GM23338 (cell line): Measurements from ENCODE around the gene CEACAM8. TPM values are rescaled to one million over a fixed set of nuclear protein-coding genes. Genes with fewer than 3 reads are reported as not detected.
A peak's percentile ranks its signal among the peaks of the same experiment; 100 is the strongest.

Source experiments
- ATAC-seq: fragments of 200-7000 bp; cut with Tn5 transposase; 3 replicates; pipeline ENCODE4 v1.9.1; 2020
- DNase-seq: peaks from one replicate; pipeline ENCODE4 v3.0.0-alpha.2; 2015; ENCODE audit warnings: low spot score
- H2AFZ ChIP-seq: fragments of 200-600 bp; sonication (generic); 2 replicates; pipeline ENCODE4 v1.8.0; 2016; ENCODE audit warnings: antibody characterized with exemption, mild to moderate bottlenecking, moderate library complexity
- H3F3A ChIP-seq: fragments of 200-600 bp; sonication (generic); replicated peaks from 2 replicates; pipeline ENCODE4 v1.8.0; 2017; ENCODE audit warnings: antibody characterized with exemption, mixed run types, low read depth
- H3K27ac ChIP-seq: fragments of 200-600 bp; sonication (generic); 2 replicates; pipeline ENCODE4 v1.6.1; 2016; ENCODE audit warnings: low read depth
- H3K27me3 ChIP-seq: fragments of 200-600 bp; sonication (generic); 2 replicates; pipeline ENCODE4 v1.8.0; 2016; ENCODE audit warnings: mild to moderate bottlenecking, mixed run types, moderate library complexity; ENCODE audit not compliant: insufficient read depth
- H3K36me3 ChIP-seq: fragments of 200-600 bp; sonication (generic); 2 replicates; pipeline ENCODE4 v1.8.0; 2016; ENCODE audit warnings: mild to moderate bottlenecking; ENCODE audit not compliant: insufficient read depth
- H3K4me1 ChIP-seq: fragments of 200-600 bp; sonication (generic); 2 replicates; pipeline ENCODE4 v1.8.0; 2016; ENCODE audit warnings: mild to moderate bottlenecking, moderate library complexity; ENCODE audit not compliant: insufficient read depth
- H3K4me2 ChIP-seq: fragments of 200-600 bp; sonication (generic); 2 replicates; pipeline ENCODE4 v1.7.1; 2017; ENCODE audit warnings: mixed run types
- H3K4me3 ChIP-seq: fragments of 200-600 bp; sonication (generic); 2 replicates; pipeline ENCODE4 v1.6.1; 2016; ENCODE audit warnings: mixed run types
- H3K79me2 ChIP-seq: fragments of 200-600 bp; sonication (generic); replicated peaks from 2 replicates; pipeline ENCODE4 v1.8.0; 2017; ENCODE audit warnings: mild to moderate bottlenecking; ENCODE audit not compliant: insufficient read depth
- H3K9me2 ChIP-seq: fragments of 200-600 bp; sonication (generic); 2 replicates; pipeline ENCODE4 v1.8.0; 2017; ENCODE audit not compliant: insufficient read depth
- H4K20me1 ChIP-seq: fragments of 200-600 bp; sonication (generic); replicated peaks from 2 replicates; pipeline ENCODE4 v1.8.0; 2017; ENCODE audit warnings: mild to moderate bottlenecking; ENCODE audit not compliant: insufficient read depth
- H3K27ac Mint-ChIP-seq: 2 replicates; pipeline ENCODE4 v1.8.0; 2020; ENCODE audit warnings: inconsistent platforms, mild to moderate bottlenecking, moderate library complexity, mixed read lengths
- H3K27me3 Mint-ChIP-seq: 3 replicates; pipeline ENCODE4 v1.8.0; 2022; ENCODE audit warnings: low read depth, mild to moderate bottlenecking, moderate library complexity, mixed read lengths, inconsistent platforms; ENCODE audit not compliant: insufficient read depth, poor library complexity
- H3K36me3 Mint-ChIP-seq: 3 replicates; pipeline ENCODE4 v1.8.0; 2021; ENCODE audit warnings: low read depth, mild to moderate bottlenecking, inconsistent platforms, moderate library complexity, mixed read lengths
- H3K4me1 Mint-ChIP-seq: 3 replicates; pipeline ENCODE4 v1.8.0; 2020; ENCODE audit warnings: mild to moderate bottlenecking, inconsistent platforms, mixed read lengths
- H3K4me3 Mint-ChIP-seq: 3 replicates; pipeline ENCODE4 v1.8.0; 2021; ENCODE audit warnings: moderate library complexity, mild to moderate bottlenecking, inconsistent platforms, mixed read lengths
- H3K9me3 Mint-ChIP-seq: 3 replicates; pipeline ENCODE4 v1.8.0; 2020; ENCODE audit warnings: moderate library complexity, mild to moderate bottlenecking, inconsistent platforms, mixed read lengths
- CTCF ChIP-seq, 2 experiments: fragments of 200-600 bp in 1 of 2; sonication (generic) in 1 of 2; conservative IDR thresholded peaks; 2 replicates each; pipeline versions ENCODE4 v1.5.1 to v1.6.1; 2016 to 2017; ENCODE audit warnings: antibody characterized with exemption in 2 of 2, low read depth in 2 of 2, mild to moderate bottlenecking in 2 of 2, moderate library complexity in 1 of 2
- ETS1 ChIP-seq: IDR thresholded peaks from 2 replicates; pipeline ENCODE4 v1.6.1; 2016; ENCODE audit warnings: antibody characterized with exemption
- EZH2phosphoT487 ChIP-seq: fragments of 200-600 bp; sonication (generic); IDR thresholded peaks from one replicate; pipeline ENCODE4 v1.8.1; 2018; ENCODE audit warnings: antibody characterized with exemption; ENCODE audit not compliant: unreplicated experiment
- NANOG ChIP-seq: IDR thresholded peaks from 2 replicates; pipeline ENCODE4 v1.6.1; 2016; ENCODE audit warnings: antibody characterized with exemption, borderline replicate concordance
- REST ChIP-seq: IDR thresholded peaks from one replicate; pipeline ENCODE4 v1.6.1; 2018; ENCODE audit warnings: antibody characterized with exemption; ENCODE audit not compliant: unreplicated experiment
- STAT1 ChIP-seq: IDR thresholded peaks from one replicate; pipeline ENCODE4 v1.6.1; 2016; ENCODE audit warnings: antibody characterized with exemption; ENCODE audit not compliant: unreplicated experiment
- ZNF331 ChIP-seq: fragments of 250-450 bp; sonication (Bioruptor Pico); IDR thresholded peaks from 2 replicates; pipeline ENCODE4 v1.5.0; 2020; ENCODE audit warnings: low read depth, mild to moderate bottlenecking, moderate library complexity
- ZNF462 ChIP-seq: fragments of 250-450 bp; sonication (Bioruptor Pico); IDR thresholded peaks from 2 replicates; pipeline ENCODE4 v1.5.0; 2020; ENCODE audit warnings: mild to moderate bottlenecking, moderate library complexity
- polyA plus RNA-seq: library from polyadenylated mRNA; unstranded; fragments of >200 nt; fragmentation: Nextera tagmentation; extraction: Ambion mirVana; gene quantifications from 2 replicates; pipeline ENCODE4 v1.2.1, GENCODE V29; 2016
- total RNA-seq: library from RNA; depleted of rRNA; stranded (reverse); fragments of >200 nt; shearing (Covaris generic); gene quantifications from 2 replicates; pipeline ENCODE4 v1.2.3, GENCODE V29; 2014

The CEACAM8 gene
- total and polyA plus RNA-seq, 2 experiments from 2014 or later, result not detected

- TF ChIP-seq CTCF (conservative IDR thresholded peaks at IDR 0.05; ENCODE audit: low read depth in 2 of 2), result no peak
- TF ChIP-seq ZNF331 (CRISPR knock-in tag), result no peak
- TF ChIP-seq STAT1, result no peak
- no peak for TF ChIP-seq NANOG
- TF ChIP-seq EZH2phosphoT487, result no peak
- no peak for TF ChIP-seq REST
- no peak for TF ChIP-seq ETS1
Observed at GRCh38 chr19:42635233-42635539, 40.5 kb upstream of the CEACAM8 start (continued).

GRCh38 chr19:42634409-42635232 lies 39.9 kb upstream of the CEACAM8 start:
- peak; percentile 67 for ATAC-seq

More at GRCh38 chr19:42634409-42635232, 39.9 kb upstream of the CEACAM8 start:
- Histone ChIP-seq H2AFZ (peak overlapping the region; percentile 84; the same call in 1 of the 2 replicates), H3K4me2 (no peak overlapping the region), H3K4me1 (no peaks in the 10 kb centered on the region), H3K9me2 (peaks cover 7% of the 10 kb centered on the region; the same call in 1 of the 2 replicates), H4K20me1 (no peaks in the 10 kb centered on the region), H3K27ac (no peak overlapping the region), H3K79me2 (no peaks in the 10 kb centered on the region), H3K4me3 (no peak overlapping the region), H3K36me3 (no peaks in the 10 kb centered on the region), H3F3A (no peaks in the 10 kb centered on the region), H3K27me3 (no peaks in the 10 kb centered on the region)
- peaks cover 12% of the 10 kb centered on the region; the same call in 2 of the 3 replicates for H3K36me3 Mint-ChIP-seq
- no peak overlapping the region for H3K4me3 Mint-ChIP-seq
- H3K27ac Mint-ChIP-seq, result no peak overlapping the region
- H3K27me3 Mint-ChIP-seq, result peaks cover 16% of the 10 kb centered on the region
- peaks cover 83% of the 10 kb centered on the region for H3K9me3 Mint-ChIP-seq
- no peak for TF ChIP-seq ZNF462
- TF ChIP-seq CTCF (conservative IDR thresholded peaks at IDR 0.05; ENCODE audit: low read depth in 2 of 2), result peak; percentile 86 to 87
- TF ChIP-seq ZNF331 (CRISPR knock-in tag), result no peak
- no peaks in the 10 kb centered on the region for H3K4me1 Mint-ChIP-seq
- peak; percentile 83 for DNase-seq
